H9 (cell line): ENCODE measurements around the gene PSMD1. TPM values are rescaled to one million over a fixed set of nuclear protein-coding genes. Genes with fewer than 3 reads are reported as not detected.

Source experiments
- DNase-seq: peaks from one replicate; pipeline ENCODE4 v3.0.0-alpha.2; 2017
- H2AFZ ChIP-seq: one replicate; pipeline ENCODE4 v1.6.1; 2013; ENCODE audit warnings: mild to moderate bottlenecking, low read length, control low read depth, moderate library complexity
- H2AK5ac ChIP-seq: 2 replicates; pipeline ENCODE4 v1.6.1; 2013; ENCODE audit warnings: low read length, control low read depth, mixed read lengths; ENCODE audit not compliant: insufficient read length
- H2BK120ac ChIP-seq: one replicate; pipeline ENCODE4 v1.6.1; 2013; ENCODE audit warnings: low read depth, mild to moderate bottlenecking, low read length, control low read depth, inconsistent platforms; ENCODE audit not compliant: poor library complexity, severe bottlenecking
- H2BK12ac ChIP-seq: 2 replicates; pipeline ENCODE4 v1.6.1; 2013; ENCODE audit warnings: low read length, control low read depth, mixed read lengths, low read depth; ENCODE audit not compliant: insufficient read length
- H2BK15ac ChIP-seq: 2 replicates; pipeline ENCODE4 v1.6.1; 2013; ENCODE audit warnings: low read depth, low read length, control low read depth
- H2BK20ac ChIP-seq: one replicate; pipeline ENCODE4 v1.6.1; 2013; ENCODE audit warnings: low read depth, mild to moderate bottlenecking, low read length, control low read depth, inconsistent platforms; ENCODE audit not compliant: poor library complexity, severe bottlenecking
- H2BK5ac ChIP-seq: 2 replicates; pipeline ENCODE4 v1.6.1; 2013; ENCODE audit warnings: low read length, control low read depth, mixed read lengths; ENCODE audit not compliant: insufficient read length
- H3K14ac ChIP-seq: 2 replicates; pipeline ENCODE4 v1.6.1; 2013; ENCODE audit warnings: low read length, control low read depth; ENCODE audit not compliant: insufficient read depth
- H3K18ac ChIP-seq: 2 replicates; pipeline ENCODE4 v1.6.1; 2013; ENCODE audit warnings: low read depth, mild to moderate bottlenecking, mixed read lengths, low read length, control low read depth; ENCODE audit not compliant: insufficient read length
- H3K23ac ChIP-seq: 2 replicates; pipeline ENCODE4 v1.6.1; 2013; ENCODE audit warnings: low read length, control low read depth, mixed read lengths, low read depth; ENCODE audit not compliant: insufficient read length
- H3K23me2 ChIP-seq: 2 replicates; pipeline ENCODE4 v1.6.1; 2013; ENCODE audit warnings: low read depth, mild to moderate bottlenecking, mixed read lengths, low read length, control low read depth; ENCODE audit not compliant: insufficient read length, poor library complexity, severe bottlenecking
- H3K27ac ChIP-seq: 2 replicates; pipeline ENCODE4 v1.5.1; 2013; ENCODE audit warnings: low read length, control low read depth, mixed read lengths, low read depth; ENCODE audit not compliant: insufficient read length
- H3K27me3 ChIP-seq: 2 replicates; pipeline ENCODE4 v1.6.1; 2013; ENCODE audit warnings: low read length, control low read depth, inconsistent platforms; ENCODE audit not compliant: insufficient read depth
- H3K4ac ChIP-seq: 2 replicates; pipeline ENCODE4 v1.6.1; 2013; ENCODE audit warnings: low read depth, mild to moderate bottlenecking, control low read depth, inconsistent platforms, low read length, moderate library complexity
- H3K4me1 ChIP-seq: 2 replicates; pipeline ENCODE4 v1.6.1; 2013; ENCODE audit warnings: low read length, control low read depth, inconsistent platforms; ENCODE audit not compliant: insufficient read depth
- H3K4me2 ChIP-seq: 2 replicates; pipeline ENCODE4 v1.6.1; 2013; ENCODE audit warnings: low read length, control low read depth, mixed read lengths; ENCODE audit not compliant: insufficient read length, insufficient read depth
- H3K56ac ChIP-seq: 2 replicates; pipeline ENCODE4 v1.6.1; 2013; ENCODE audit warnings: low read depth, mild to moderate bottlenecking, mixed read lengths, low read length, control low read depth; ENCODE audit not compliant: insufficient read length
- H3K79me1 ChIP-seq: 2 replicates; pipeline ENCODE4 v1.6.1; 2013; ENCODE audit warnings: low read depth, mild to moderate bottlenecking, moderate library complexity, low read length, control low read depth, inconsistent platforms; ENCODE audit not compliant: insufficient read depth, poor library complexity, severe bottlenecking
- H3K79me2 ChIP-seq: 2 replicates; pipeline ENCODE4 v1.6.1; 2013; ENCODE audit warnings: low read length, control low read depth, inconsistent platforms; ENCODE audit not compliant: insufficient read depth
- H3K9ac ChIP-seq: 2 replicates; pipeline ENCODE4 v1.6.1; 2013; ENCODE audit warnings: low read length, control low read depth, mixed read lengths; ENCODE audit not compliant: insufficient read length; ENCODE audit errors: extremely low read depth
- H3K9me3 ChIP-seq: one replicate; pipeline ENCODE4 v1.6.1; 2013; ENCODE audit warnings: low read depth, low read length, inconsistent platforms; ENCODE audit not compliant: control insufficient read depth
- H3T11ph ChIP-seq: one replicate; pipeline ENCODE4 v1.6.1; 2013; ENCODE audit warnings: mild to moderate bottlenecking, low read length, control low read depth, inconsistent platforms
- H4K20me1 ChIP-seq: one replicate; pipeline ENCODE4 v1.6.1; 2013; ENCODE audit not compliant: control insufficient read depth, insufficient read length, insufficient read depth
- H4K5ac ChIP-seq: 2 replicates; pipeline ENCODE4 v1.6.1; 2013; ENCODE audit warnings: low read depth, mild to moderate bottlenecking, mixed read lengths, low read length, control low read depth; ENCODE audit not compliant: insufficient read length
- H4K8ac ChIP-seq: replicated peaks from 2 replicates; pipeline ENCODE4 v1.6.1; 2013; ENCODE audit warnings: low read length, control low read depth, mixed read lengths, low read depth; ENCODE audit not compliant: insufficient read length
- H4K91ac ChIP-seq: 2 replicates; pipeline ENCODE4 v1.6.1; 2013; ENCODE audit warnings: low read depth, mild to moderate bottlenecking, moderate library complexity, mixed read lengths, low read length, control low read depth; ENCODE audit not compliant: insufficient read length
- H3K27ac Mint-ChIP-seq, 3 experiments: 2 replicates in 2 of 3; 3 replicates in 1 of 3; pipeline ENCODE4 v1.8.0; 2020 to 2021; ENCODE audit warnings: mixed read lengths in 3 of 3, mild to moderate bottlenecking in 1 of 3, moderate library complexity in 1 of 3
- H3K27me3 Mint-ChIP-seq: 2 replicates; pipeline ENCODE4 v1.8.0; 2021; ENCODE audit warnings: low read depth, mild to moderate bottlenecking, moderate library complexity, mixed read lengths
- H3K36me3 Mint-ChIP-seq, 3 experiments: 2 replicates in 2 of 3; 3 replicates in 1 of 3; pipeline ENCODE4 v1.8.0; 2020 to 2021; ENCODE audit warnings: low read depth in 3 of 3, mixed read lengths in 3 of 3; ENCODE audit not compliant: insufficient read depth in 1 of 3
- H3K4me1 Mint-ChIP-seq, 2 experiments: 2 replicates each; pipeline ENCODE4 v1.8.0; 2020; ENCODE audit warnings: mixed read lengths in 2 of 2
- H3K4me3 Mint-ChIP-seq, 2 experiments: 2 replicates in 1 of 2; 3 replicates in 1 of 2; pipeline ENCODE4 v1.8.0; 2020 to 2021; ENCODE audit warnings: mild to moderate bottlenecking in 2 of 2, mixed read lengths in 2 of 2, moderate library complexity in 1 of 2
- H3K9me3 Mint-ChIP-seq, 2 experiments: 2 replicates in 1 of 2; 3 replicates in 1 of 2; pipeline ENCODE4 v1.8.0; 2020; ENCODE audit warnings: mild to moderate bottlenecking in 2 of 2, mixed read lengths in 2 of 2, moderate library complexity in 1 of 2
- CTCF ChIP-seq: fragments of 200-600 bp; sonication (generic); conservative IDR thresholded peaks from 3 replicates; pipeline ENCODE4 v1.8.0; 2021; ENCODE audit warnings: antibody characterized with exemption, mild to moderate bottlenecking
- WGBS: extraction: QIAGEN DNeasy Blood & Tissue Kit; methylation state at CpG from one replicate; pipeline ENCODE4 v1.1.7; 2013; ENCODE audit warnings: missing lambda C conversion rate, low lambda C conversion rate, mixed read lengths; ENCODE audit not compliant: insufficient read length; ENCODE audit errors: extremely low coverage; 5-methylcytosine and 5-hydroxymethylcytosine counted together
- total RNA-seq: library from RNA; stranded (reverse); gene quantifications from 2 replicates; pipeline ENCODE4 v1.2.1, GENCODE V29; 2021

Gene PSMD1
- total RNA-seq, 1 experiment from 2014 or later, result 166 TPM

DNA sequence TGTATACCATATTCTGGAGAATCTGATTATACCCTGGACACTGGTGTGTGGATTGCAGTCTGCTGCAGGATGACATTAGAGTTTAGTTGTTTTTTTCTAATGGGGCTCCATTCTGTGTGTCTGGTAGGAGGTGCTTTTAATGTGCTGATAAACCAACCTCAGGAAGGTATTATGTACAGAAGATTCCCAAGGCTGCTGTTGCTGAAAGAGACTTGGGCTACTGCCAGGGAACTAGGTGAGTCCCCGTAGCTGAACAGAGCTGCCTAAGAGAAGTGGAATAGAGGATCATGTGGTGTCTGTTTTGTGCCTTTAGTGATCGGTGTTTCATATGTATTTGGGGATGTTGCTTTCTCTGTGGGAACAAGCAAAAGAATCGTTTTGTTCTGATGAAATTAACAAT is 44.2 kb upstream of the PSMD1 start:
- Histone ChIP-seq H2AFZ (no peak overlapping the region), H3K4me1 (no peaks in the 10 kb centered on the region), H3K79me1 (no peaks in the 10 kb centered on the region), H3K18ac (no peak overlapping the region), H3K56ac (no peak overlapping the region), H3K9ac (no peak overlapping the region), H2BK15ac (no peak overlapping the region), H4K20me1 (no peaks in the 10 kb centered on the region), H3K4me2 (no peak overlapping the region), H2AK5ac (no peak overlapping the region), H4K5ac (no peak overlapping the region), H2BK12ac (no peak overlapping the region), H2BK20ac (no peak overlapping the region), H3K79me2 (no peaks in the 10 kb centered on the region), H3K23me2 (no peaks in the 10 kb centered on the region), H4K91ac (no peak overlapping the region), H3K27me3 (no peaks in the 10 kb centered on the region; the same call in 1 of the 2 replicates), H3K27ac (no peak overlapping the region), H3K9me3 (no peaks in the 10 kb centered on the region), H3K4ac (no peak overlapping the region), H3K23ac (no peak overlapping the region), H3K14ac (no peak overlapping the region), H2BK120ac (no peak overlapping the region), H3T11ph (no peak overlapping the region), H2BK5ac (no peak overlapping the region), H4K8ac (no peak overlapping the region)
- Mint-ChIP-seq H3K27me3 (peaks cover 47% of the 10 kb centered on the region), H3K9me3 (no peaks in the 10 kb centered on the region), H3K4me1 (peaks cover 20 to 27% of the 10 kb centered on the region in 2 experiments), H3K36me3 (peaks cover 0 to 4% (median 0%) of the 10 kb centered on the region in 3 experiments; a peak in 1 of 7 replicates), H3K4me3 (no peak overlapping the region), H3K27ac (no peak overlapping the region)
- no peak for DNase-seq
- WGBS, result no CpG with 5 or more reads among the region's 3 CpGs
- TF ChIP-seq CTCF, result no peak
